IMR-90 (cell line): ENCODE results near the gene CAMTA1. TPM values are rescaled to one million over a fixed set of nuclear protein-coding genes. Genes with fewer than 3 reads are reported as not detected.

Experiments used
- ATAC-seq: fragments of 200-7000 bp; cut with Tn5 transposase; 2 replicates; pipeline ENCODE4 v1.9.1; 2020; ENCODE audit warnings: low read depth, mild to moderate bottlenecking, moderate library complexity
- BruUV-seq: library from RNA; stranded (reverse); fragments of 400-500 nt; replicated peaks from 2 replicates; lab custom pipeline; 2021; lab: Mats Ljungman, UMichigan
- CTCF ChIA-PET: fragments of 300-600 bp; formaldehyde crosslinking; extraction: SDS; loops from one replicate; lab custom pipeline; 2021; ENCODE audit warnings: antibody characterized with exemption; lab: Yijun Ruan, JAX
- POLR2A ChIA-PET: fragments of 300-600 bp; sonication (Branson Sonifier 250); formaldehyde crosslinking; loops from one replicate; lab custom pipeline; 2022; ENCODE audit warnings: antibody characterized with exemption; ENCODE audit not compliant: unreplicated experiment; lab: Charles Lee
- DNase-seq: peaks from one replicate; pipeline ENCODE4 v3.0.0; 2013
- H2AFZ ChIP-seq: replicated peaks from 2 replicates; pipeline ENCODE3; 2013; ENCODE audit warnings: low read length, mild to moderate bottlenecking; ENCODE audit not compliant: poor library complexity
- H2AK5ac ChIP-seq: 2 replicates; pipeline ENCODE4 v1.6.1; 2013; ENCODE audit warnings: low read depth, low read length, inconsistent platforms
- H2AK9ac ChIP-seq: replicated peaks from 2 replicates; pipeline ENCODE3; 2013; ENCODE audit warnings: mild to moderate bottlenecking, low read depth, low read length, moderate library complexity; ENCODE audit not compliant: poor library complexity
- H2BK120ac ChIP-seq: 2 replicates; pipeline ENCODE4 v1.6.1; 2013; ENCODE audit warnings: low read depth, low read length, inconsistent platforms
- H2BK15ac ChIP-seq: 3 replicates; pipeline ENCODE4 v1.6.1; 2013; ENCODE audit warnings: low read depth, low read length, inconsistent platforms
- H2BK20ac ChIP-seq: 2 replicates; pipeline ENCODE4 v1.6.1; 2013; ENCODE audit warnings: low read depth, mild to moderate bottlenecking, inconsistent platforms, low read length, moderate library complexity
- H2BK5ac ChIP-seq: 2 replicates; pipeline ENCODE4 v1.6.1; 2013; ENCODE audit warnings: mild to moderate bottlenecking, low read depth, low read length, inconsistent platforms; ENCODE audit not compliant: poor library complexity, severe bottlenecking
- H3K14ac ChIP-seq: replicated peaks from 2 replicates; pipeline ENCODE4 v1.6.1; 2013; ENCODE audit warnings: low read depth, low read length, inconsistent platforms
- H3K18ac ChIP-seq: 2 replicates; pipeline ENCODE4 v1.6.1; 2013; ENCODE audit warnings: low read depth, low read length, control low read depth
- H3K23ac ChIP-seq: 2 replicates; pipeline ENCODE4 v1.6.1; 2013; ENCODE audit warnings: low read depth, low read length, inconsistent platforms
- H3K27ac ChIP-seq: 2 replicates; pipeline ENCODE4 v1.5.1; 2013; ENCODE audit warnings: mild to moderate bottlenecking, control low read depth, low read length; ENCODE audit not compliant: insufficient read depth
- H3K27me3 ChIP-seq: 2 replicates; pipeline ENCODE4 v1.6.1; 2013; ENCODE audit warnings: low read length; ENCODE audit not compliant: control insufficient read depth, insufficient read depth
- H3K36me3 ChIP-seq: 2 replicates; pipeline ENCODE4 v1.6.1; 2013; ENCODE audit warnings: low read length, mixed read lengths; ENCODE audit not compliant: control insufficient read depth, insufficient read depth
- H3K4ac ChIP-seq: 2 replicates; pipeline ENCODE4 v1.6.1; 2013; ENCODE audit warnings: low read depth, low read length, inconsistent platforms
- H3K4me1 ChIP-seq: 2 replicates; pipeline ENCODE4 v1.6.1; 2013; ENCODE audit warnings: low read length, mixed read lengths; ENCODE audit not compliant: control insufficient read depth, insufficient read depth
- H3K4me2 ChIP-seq: 2 replicates; pipeline ENCODE4 v1.6.1; 2013; ENCODE audit warnings: low read depth, mild to moderate bottlenecking, control low read depth, low read length, moderate library complexity
- H3K4me3 ChIP-seq: 2 replicates; pipeline ENCODE4 v1.5.1; 2013; ENCODE audit warnings: low read depth, mild to moderate bottlenecking, control low read depth, low read length, moderate library complexity; ENCODE audit not compliant: insufficient read depth
- H3K56ac ChIP-seq: 2 replicates; pipeline ENCODE4 v1.6.1; 2013; ENCODE audit warnings: low read length, inconsistent platforms; ENCODE audit not compliant: insufficient read depth; ENCODE audit errors: extremely low read depth
- H3K79me1 ChIP-seq, 2 experiments: 2 replicates each; pipeline ENCODE4 v1.6.1; 2013; ENCODE audit warnings: low read length in 2 of 2, inconsistent platforms in 1 of 2, low read depth in 1 of 2
- H3K9ac ChIP-seq: 2 replicates; pipeline ENCODE4 v1.6.1; 2013; ENCODE audit warnings: low read depth, low read length, control low read depth
- H3K9me1 ChIP-seq: 2 replicates; pipeline ENCODE4 v1.6.1; 2013; ENCODE audit warnings: low read length, inconsistent platforms; ENCODE audit not compliant: insufficient read depth
- H3K9me3 ChIP-seq: 2 replicates; pipeline ENCODE4 v1.6.1; 2013; ENCODE audit warnings: low read length; ENCODE audit not compliant: control insufficient read depth, insufficient read depth
- H4K20me1 ChIP-seq: 2 replicates; pipeline ENCODE4 v1.6.1; 2013; ENCODE audit warnings: low read length, inconsistent platforms; ENCODE audit not compliant: insufficient read depth
- H4K5ac ChIP-seq: 2 replicates; pipeline ENCODE4 v1.6.1; 2013; ENCODE audit warnings: mild to moderate bottlenecking, low read depth, low read length, control low read depth
- H4K8ac ChIP-seq, 2 experiments: 2 replicates each; pipeline ENCODE4 v1.6.1; 2013; ENCODE audit warnings: low read depth in 2 of 2, low read length in 2 of 2, control low read depth in 1 of 2, inconsistent platforms in 1 of 2
- H4K91ac ChIP-seq: 2 replicates; pipeline ENCODE4 v1.6.1; 2013; ENCODE audit warnings: low read depth, low read length, inconsistent platforms; ENCODE audit not compliant: insufficient read depth
- BHLHE40 ChIP-seq: fragments of 150-350 bp; IDR thresholded peaks from 2 replicates; pipeline ENCODE4 v1.6.1; 2016; ENCODE audit warnings: mild to moderate bottlenecking, low read depth, low read length
- CEBPB ChIP-seq: IDR thresholded peaks from 2 replicates; pipeline ENCODE4 v1.6.1; 2012; ENCODE audit warnings: low read depth, low read length, improper control_type of control experiment
- CHD1 ChIP-seq: IDR thresholded peaks from 2 replicates; pipeline ENCODE4 v1.6.1; 2012; ENCODE audit warnings: low read depth, low read length, improper control_type of control experiment
- ELK1 ChIP-seq: fragments of 150-350 bp; IDR thresholded peaks from 2 replicates; pipeline ENCODE4 v1.6.1; 2016; ENCODE audit warnings: low read depth, mild to moderate bottlenecking, low read length, moderate library complexity, borderline replicate concordance
- FOS ChIP-seq: fragments of 150-350 bp; IDR thresholded peaks from 2 replicates; pipeline ENCODE4 v1.6.1; 2016; ENCODE audit warnings: low read depth, low read length
- MAFK ChIP-seq: IDR thresholded peaks from 2 replicates; pipeline ENCODE4 v1.6.1; 2012; ENCODE audit warnings: low read depth, low read length, improper control_type of control experiment
- MAZ ChIP-seq: IDR thresholded peaks from 2 replicates; pipeline ENCODE4 v1.6.1; 2012; ENCODE audit warnings: low read depth, mild to moderate bottlenecking, low read length, improper control_type of control experiment, moderate library complexity, borderline replicate concordance
- MXI1 ChIP-seq: IDR thresholded peaks from 2 replicates; pipeline ENCODE4 v1.6.1; 2012; ENCODE audit warnings: low read depth, mild to moderate bottlenecking, low read length, moderate library complexity, borderline replicate concordance
- NFE2L2 ChIP-seq: fragments of 150-350 bp; IDR thresholded peaks from 2 replicates; pipeline ENCODE4 v1.6.1; 2016; ENCODE audit warnings: low read depth, mild to moderate bottlenecking, low read length
- POLR2A ChIP-seq: IDR thresholded peaks from 2 replicates; pipeline ENCODE4 v1.6.1; 2012; ENCODE audit warnings: mild to moderate bottlenecking, low read depth, low read length
- RAD21 ChIP-seq: IDR thresholded peaks from 2 replicates; pipeline ENCODE4 v1.6.1; 2012; ENCODE audit warnings: low read length, improper control_type of control experiment
- RCOR1 ChIP-seq: IDR thresholded peaks from 2 replicates; pipeline ENCODE4 v1.6.1; 2012; ENCODE audit warnings: mild to moderate bottlenecking, low read length, improper control_type of control experiment; ENCODE audit not compliant: insufficient replicate concordance
- RFX5 ChIP-seq: IDR thresholded peaks from 2 replicates; pipeline ENCODE4 v1.8.0; 2012; ENCODE audit warnings: low read depth, mild to moderate bottlenecking, low read length, moderate library complexity
- SMC3 ChIP-seq: fragments of 150-350 bp; IDR thresholded peaks from 2 replicates; pipeline ENCODE4 v1.6.1; 2016; ENCODE audit warnings: low read depth, mild to moderate bottlenecking, antibody characterized with exemption, low read length, moderate library complexity
- WGBS, 2 experiments: methylation state at CpG; one replicate each; pipeline versions ENCODE4 v1.1.5 to v1.1.7; 2013; ENCODE audit warnings: missing lambda C conversion rate in 2 of 2; ENCODE audit not compliant: insufficient read length in 1 of 2; ENCODE audit errors: extremely low coverage in 2 of 2; 5-methylcytosine and 5-hydroxymethylcytosine counted together
- dilution Hi-C: fragments of 300-500 bp; cut with HindIII; formaldehyde crosslinking; loops from one replicate; pipeline ENCODE4 v1.14.3; 2018; ENCODE audit warnings: low sequenced_read_pairs; ENCODE audit not compliant: unreplicated experiment
- in situ Hi-C: fragments of 300-500 bp; cut with MboI; formaldehyde crosslinking; loops from 3 replicates; pipeline ENCODE4 v1.14.3; 2019; ENCODE audit warnings: low sequenced_read_pairs, inconsistent platforms, mixed read lengths
- intact Hi-C: fragments of 100-400 bp; cut with micrococcal nuclease; formaldehyde crosslinking; loops from 2 replicates; pipeline ENCODE4 v1.10.0; 2022
- polyA plus RNA-seq, 3 experiments: library from polyadenylated mRNA; depleted of rRNA; stranded (reverse); fragments of >200 nt; gene quantifications; 2 replicates each; pipeline ENCODE4 v1.2.3, GENCODE V29; 2012; ENCODE audit warnings: low replicate concordance in 1 of 3
- total RNA-seq: library from RNA; depleted of rRNA; stranded (reverse); fragments of >200 nt; gene quantifications from 2 replicates; pipeline ENCODE4 v1.2.3, GENCODE V29; 2012
- TF ChIP-seq, protein P1 (sequence below): conservative IDR thresholded peaks from 2 replicates; pipeline ENCODE4 v1.5.1; 2012; ENCODE audit warnings: mild to moderate bottlenecking, low read depth, low read length, improper control_type of control experiment
- TF ChIP-seq, protein P2 (sequence below): fragments of 150-350 bp; IDR thresholded peaks from 2 replicates; pipeline ENCODE4 v1.6.1; 2017; ENCODE audit warnings: mild to moderate bottlenecking, antibody characterized with exemption, low read length, low read depth

CAMTA1 gene
- total and polyA plus RNA-seq, 2 of the 4 experiments (the other 2 are of a cell fraction): 35.5 to 74.3 TPM

GRCh38 chr1:7481194-7481593 is 695.9 kb downstream of the CAMTA1 start:
- H3K27me3 ChIP-seq: no peaks in the 10 kb centered on the region
- no peak overlapping the region for H3K9ac ChIP-seq
- in situ Hi-C loops (no loop called here), dilution Hi-C loops (no loop called here), intact Hi-C loops (no loop called here)
- TF ChIP-seq FOS: no peak
- no peak for TF ChIP-seq POLR2A
- TF ChIP-seq, protein P1, sequence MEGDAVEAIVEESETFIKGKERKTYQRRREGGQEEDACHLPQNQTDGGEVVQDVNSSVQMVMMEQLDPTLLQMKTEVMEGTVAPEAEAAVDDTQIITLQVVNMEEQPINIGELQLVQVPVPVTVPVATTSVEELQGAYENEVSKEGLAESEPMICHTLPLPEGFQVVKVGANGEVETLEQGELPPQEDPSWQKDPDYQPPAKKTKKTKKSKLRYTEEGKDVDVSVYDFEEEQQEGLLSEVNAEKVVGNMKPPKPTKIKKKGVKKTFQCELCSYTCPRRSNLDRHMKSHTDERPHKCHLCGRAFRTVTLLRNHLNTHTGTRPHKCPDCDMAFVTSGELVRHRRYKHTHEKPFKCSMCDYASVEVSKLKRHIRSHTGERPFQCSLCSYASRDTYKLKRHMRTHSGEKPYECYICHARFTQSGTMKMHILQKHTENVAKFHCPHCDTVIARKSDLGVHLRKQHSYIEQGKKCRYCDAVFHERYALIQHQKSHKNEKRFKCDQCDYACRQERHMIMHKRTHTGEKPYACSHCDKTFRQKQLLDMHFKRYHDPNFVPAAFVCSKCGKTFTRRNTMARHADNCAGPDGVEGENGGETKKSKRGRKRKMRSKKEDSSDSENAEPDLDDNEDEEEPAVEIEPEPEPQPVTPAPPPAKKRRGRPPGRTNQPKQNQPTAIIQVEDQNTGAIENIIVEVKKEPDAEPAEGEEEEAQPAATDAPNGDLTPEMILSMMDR: no peak
- TF ChIP-seq RCOR1: no peak
- TF ChIP-seq RAD21: no peak
- TF ChIP-seq NFE2L2: no peak
- no peak for TF ChIP-seq MAZ
- no peak for TF ChIP-seq CHD1
- TF ChIP-seq MXI1: no peak
- TF ChIP-seq, protein P2, sequence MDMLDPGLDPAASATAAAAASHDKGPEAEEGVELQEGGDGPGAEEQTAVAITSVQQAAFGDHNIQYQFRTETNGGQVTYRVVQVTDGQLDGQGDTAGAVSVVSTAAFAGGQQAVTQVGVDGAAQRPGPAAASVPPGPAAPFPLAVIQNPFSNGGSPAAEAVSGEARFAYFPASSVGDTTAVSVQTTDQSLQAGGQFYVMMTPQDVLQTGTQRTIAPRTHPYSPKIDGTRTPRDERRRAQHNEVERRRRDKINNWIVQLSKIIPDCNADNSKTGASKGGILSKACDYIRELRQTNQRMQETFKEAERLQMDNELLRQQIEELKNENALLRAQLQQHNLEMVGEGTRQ: no peak
- TF ChIP-seq BHLHE40: no peak
- no peak for TF ChIP-seq MAFK
- no peak for TF ChIP-seq ELK1
- no peak for TF ChIP-seq RFX5
- no peak for TF ChIP-seq CEBPB
- TF ChIP-seq SMC3: no peak
- ATAC-seq: no peak
- H3K4me2 ChIP-seq: no peak overlapping the region
- no peaks in the 10 kb centered on the region for H3K36me3 ChIP-seq
- no peak overlapping the region for H3K4me3 ChIP-seq
- no peaks in the 10 kb centered on the region for H4K20me1 ChIP-seq
- no peak overlapping the region for H3K4ac ChIP-seq
- DNase-seq: no peak
- H3K23ac ChIP-seq: no peak overlapping the region
- peaks cover 13% of the 10 kb centered on the region; the same call in 1 of the 2 replicates for H3K9me1 ChIP-seq
- no peak overlapping the region for H2BK20ac ChIP-seq
- POLR2A ChIA-PET: no interaction called here
- BruUV-seq: no TSS peak
- no peak overlapping the region for H2AK9ac ChIP-seq
- H2AK5ac ChIP-seq: peak overlapping the region; percentile 38
- H4K8ac ChIP-seq: no peak overlapping the region
- H3K9me3 ChIP-seq: no peaks in the 10 kb centered on the region
- no peaks in the 10 kb centered on the region for H3K79me1 ChIP-seq
- H2BK15ac ChIP-seq: no peak overlapping the region; the same call in 2 of the 3 replicates
- 0 out of 2 replicates have a peak overlapping the region, but pooled peaks have one; percentile 9 for H4K91ac ChIP-seq
- no peak overlapping the region for H3K18ac ChIP-seq
- H2AFZ ChIP-seq: no peak overlapping the region
- no peak overlapping the region for H2BK5ac ChIP-seq
- 72% methylated on average over 3 of the region's 3 CpGs; no CpG with 5 or more reads in 1 of the 2 experiments for WGBS, 2 experiments
- no peak overlapping the region for H4K5ac ChIP-seq
- no peak overlapping the region for H3K56ac ChIP-seq
- no peak overlapping the region for H3K27ac ChIP-seq
- no peak overlapping the region for H3K14ac ChIP-seq
- peaks cover 24% of the 10 kb centered on the region for H3K4me1 ChIP-seq
- CTCF ChIA-PET: no interaction called here
- no peak overlapping the region for H2BK120ac ChIP-seq
